Jurkat, Clone E6-1 (cell line): ENCODE data around the gene CCNG1. TPM values are rescaled to one million over a fixed set of nuclear protein-coding genes. Genes with fewer than 3 reads are reported as not detected.
"Not testable (repeated sequence)": the region's sequence is repeated elsewhere in the genome, so short reads cannot be mapped to it uniquely, and the experiment has no call there.

Experiments
- DNase-seq: peaks from one replicate; pipeline ENCODE4 v3.0.0-alpha.2; 2011; ENCODE audit warnings: low read depth, low spot score
- H3K4me3 ChIP-seq: 2 replicates; pipeline ENCODE4 v1.5.1; 2011; ENCODE audit warnings: mild to moderate bottlenecking, low read length, control low read depth, moderate library complexity
- polyA plus RNA-seq: library from polyadenylated mRNA; unstranded; fragments of >200 nt; gene quantifications from one replicate; pipeline ENCODE4 v1.2.1, GENCODE V29; 2012; ENCODE audit warnings: missing spikeins; ENCODE audit not compliant: insufficient read length, insufficient read depth

The CCNG1 gene
- polyA plus RNA-seq, result 107 TPM

GRCh38 chr5:163437309-163438182 lies at the start of gene CCNG1:
CCNG1 (plus strand) TSS chr5:163437595; CDS start chr5:163439257, 1,662 bp downstream.
- DNase-seq, result peak; percentile 93
- peak within 1 kb of the TSS; percentile 87 for H3K4me3 ChIP-seq

- no peak for DNase-seq
- no peak overlapping the region for H3K4me3 ChIP-seq
Measured at GRCh38 chr5:163395792-163396191, 41.6 kb upstream of the CCNG1 start.

GRCh38 chr5:163396818-163397340 lies 40.5 kb upstream of the CCNG1 start:
- H3K4me3 ChIP-seq, DNase-seq: not testable (repeated sequence)

- DNase-seq, result no peak
- H3K4me3 ChIP-seq, result no peak overlapping the region
Measured at GRCh38 chr5:163397354-163397753, 40.0 kb upstream of the CCNG1 start.

GRCh38 chr5:163399923-163400322 lies 37.5 kb upstream of the CCNG1 start:
- H3K4me3 ChIP-seq, result no peak overlapping the region
- no peak for DNase-seq

- no peak overlapping the region for H3K4me3 ChIP-seq
- no peak for DNase-seq
Measured at GRCh38 chr5:163401271-163401670, 36.1 kb upstream of the CCNG1 start.

GRCh38 chr5:163402007-163402406 lies 35.4 kb upstream of the CCNG1 start:
- no peak overlapping the region for H3K4me3 ChIP-seq
- DNase-seq, result no peak

GRCh38 chr5:163404364-163405173 lies 32.8 kb upstream of the CCNG1 start:
- no peak for DNase-seq

GRCh38 chr5:163407034-163407655 lies 30.2 kb upstream of the CCNG1 start:
- no peak for DNase-seq
- no peak overlapping the region for H3K4me3 ChIP-seq

More at GRCh38 chr5:163404364-163405173, 32.8 kb upstream of the CCNG1 start:
- no peak overlapping the region for H3K4me3 ChIP-seq

GRCh38 chr5:163408311-163408923 lies 29.0 kb upstream of the CCNG1 start:
- no peak overlapping the region for H3K4me3 ChIP-seq
- peak; percentile 43 for DNase-seq

GRCh38 chr5:163409384-163409783 lies 28.0 kb upstream of the CCNG1 start:
- no peak overlapping the region for H3K4me3 ChIP-seq
- no peak for DNase-seq

GRCh38 chr5:163410505-163410904 lies 26.9 kb upstream of the CCNG1 start:
- DNase-seq, result no peak
- no peak overlapping the region for H3K4me3 ChIP-seq

- DNase-seq, H3K4me3 ChIP-seq: not testable (repeated sequence)
Measured at GRCh38 chr5:163415673-163416072, 21.7 kb upstream of the CCNG1 start.

GRCh38 chr5:163424836-163425235 lies 12.6 kb upstream of the CCNG1 start:
- H3K4me3 ChIP-seq, result no peak overlapping the region
- no peak for DNase-seq

GRCh38 chr5:163426128-163426527 lies 11.3 kb upstream of the CCNG1 start:
- DNase-seq, H3K4me3 ChIP-seq: not testable (repeated sequence)

- H3K4me3 ChIP-seq, result no peak overlapping the region
- no peak for DNase-seq
Measured at GRCh38 chr5:163432544-163432943, 4.9 kb upstream of the CCNG1 start.

- no peak for DNase-seq
- no peak overlapping the region for H3K4me3 ChIP-seq
Measured at GRCh38 chr5:163433271-163433670, 4.1 kb upstream of the CCNG1 start.

GRCh38 chr5:163434401-163434866 lies 3.0 kb upstream of the CCNG1 start:
- DNase-seq, result no peak
- no peak overlapping the region for H3K4me3 ChIP-seq

GRCh38 chr5:163436515-163436914 lies 880 bp upstream of the CCNG1 start:
- no peak for DNase-seq
- H3K4me3 ChIP-seq, result peak overlapping the region; percentile 87
